Measurements from ENCODE around the gene LIN28B. TPM values are rescaled to one million over a fixed set of nuclear protein-coding genes. Genes with fewer than 3 reads are reported as not detected.

The LIN28B gene
- total and polyA plus RNA-seq, 8 donors: 0.22 TPM; not detected in 7

GRCh38 chr6:105024803-105025202 is 67.9 kb downstream of the LIN28B start:
- H3K4me1 ChIP-seq: no peaks in the 10 kb centered on the region
- WGBS, 2 donors: 40 to 53% methylated on average over 3 of the region's 3 CpGs
- no peak overlapping the region for H3K27ac ChIP-seq
- no peaks in the 10 kb centered on the region for H3K27me3 ChIP-seq
- H3K9me3 ChIP-seq: no peaks in the 10 kb centered on the region
- no peaks in the 10 kb centered on the region for H3K36me3 ChIP-seq
- ATAC-seq: no peak
- H3K4me3 ChIP-seq: no peak overlapping the region
- no peak for DNase-seq
- TF ChIP-seq CTCF (IDR thresholded peaks at IDR 0.05): no peak
- intact Hi-C loops (cut with DNase I): no loop called here
- FAIRE-seq: no peak

GRCh38 chr6:105028898-105029297 is 72.0 kb downstream of the LIN28B start:
- no peak for ATAC-seq
- Histone ChIP-seq H3K36me3 (no peaks in the 10 kb centered on the region), H3K4me1 (no peaks in the 10 kb centered on the region), H3K27me3 (peaks cover 0 to 4% (median 0%) of the 10 kb centered on the region in 4 donors), H3K4me3 (no peak overlapping the region), H3K9me3 (no peaks in the 10 kb centered on the region), H3K27ac (no peak overlapping the region)
- TF ChIP-seq CTCF (IDR thresholded peaks at IDR 0.05): no peak
- intact Hi-C loops (cut with DNase I): no loop called here
- no peak for DNase-seq
- 62 to 76% methylated on average over 4 of the region's 4 CpGs for WGBS, 2 donors
- FAIRE-seq: no peak

- Histone ChIP-seq H3K9me3 (no peaks in the 10 kb centered on the region), H3K4me1 (no peaks in the 10 kb centered on the region), H3K36me3 (no peaks in the 10 kb centered on the region), H3K27me3 (peaks cover 0 to 4% (median 0%) of the 10 kb centered on the region in 4 donors), H3K27ac (no peak overlapping the region), H3K4me3 (no peak overlapping the region)
- no peak for TF ChIP-seq CTCF (IDR thresholded peaks at IDR 0.05)
- no peak for FAIRE-seq
- no peak for ATAC-seq
- intact Hi-C loops (cut with DNase I): no loop called here
- no peak for DNase-seq
- WGBS, 2 donors: 52 to 59% methylated on average over 2 of the region's 2 CpGs
Measured at GRCh38 chr6:105029581-105029980, 72.7 kb downstream of the LIN28B start.

- FAIRE-seq: no peak
- no peaks in the 10 kb centered on the region for H3K9me3 ChIP-seq
- 77 to 87% methylated on average over 1 of the region's 1 CpG for WGBS, 2 donors
- no peak overlapping the region for H3K27ac ChIP-seq
- H3K36me3 ChIP-seq: no peaks in the 10 kb centered on the region
- no peak for TF ChIP-seq CTCF (IDR thresholded peaks at IDR 0.05)
- H3K4me1 ChIP-seq: no peaks in the 10 kb centered on the region
- ATAC-seq: no peak
- intact Hi-C loops (cut with DNase I): no loop called here
- peaks cover 0 to 4% (median 0%) of the 10 kb centered on the region in 4 donors for H3K27me3 ChIP-seq
- H3K4me3 ChIP-seq: no peak overlapping the region
- DNase-seq: no peak
Measured at GRCh38 chr6:105034470-105034869, 77.6 kb downstream of the LIN28B start.

GRCh38 chr6:105035299-105035698 is 78.4 kb downstream of the LIN28B start:
- intact Hi-C loops (cut with DNase I): no loop called here
- Histone ChIP-seq H3K4me3 (no peak overlapping the region), H3K9me3 (no peaks in the 10 kb centered on the region), H3K36me3 (no peaks in the 10 kb centered on the region), H3K27ac (no peak overlapping the region), H3K4me1 (no peaks in the 10 kb centered on the region), H3K27me3 (peaks cover 0 to 4% (median 0%) of the 10 kb centered on the region in 4 donors)
- no peak for ATAC-seq
- no peak for TF ChIP-seq CTCF (IDR thresholded peaks at IDR 0.05)
- no peak for DNase-seq
- no peak for FAIRE-seq
